Keratinocyte (primary cell): ENCODE data around the gene GSAP. TPM values are rescaled to one million over a fixed set of nuclear protein-coding genes. Genes with fewer than 3 reads are reported as not detected.
"Not testable (repeated sequence)": the region's sequence is repeated elsewhere in the genome, so short reads cannot be mapped to it uniquely, and the experiment has no call there.

Experiments
- DNase-seq: peaks from one replicate; pipeline ENCODE4 v3.0.0-alpha.2; 2011; ENCODE audit warnings: low read depth, missing footprints, low spot score
- FAIRE-seq: peaks from 2 replicates; lab custom pipeline; 2011; peaks lifted over from hg19 to GRCh38; lab: Jason Lieb, UNC
- H2AFZ ChIP-seq: 2 replicates; pipeline ENCODE4 v1.6.0; 2012; ENCODE audit warnings: low read length, control low read depth, inconsistent platforms; ENCODE audit not compliant: control insufficient read depth
- H3K27ac ChIP-seq: 2 replicates; pipeline ENCODE4 v1.5.1; 2011; ENCODE audit warnings: low read length; ENCODE audit not compliant: control insufficient read depth, insufficient read depth
- H3K27me3 ChIP-seq: 3 replicates; pipeline ENCODE4 v1.6.0; 2011; ENCODE audit warnings: low read length; ENCODE audit not compliant: control insufficient read depth, insufficient read depth; ENCODE audit errors: extremely low read depth
- H3K36me3 ChIP-seq, 2 experiments: 2 replicates in 1 of 2; 3 replicates in 1 of 2; pipeline ENCODE4 v1.5.1; 2011; ENCODE audit warnings: low read length in 2 of 2, mild to moderate bottlenecking in 1 of 2; ENCODE audit not compliant: control insufficient read depth in 2 of 2, insufficient read depth in 2 of 2; ENCODE audit errors: extremely low read depth in 1 of 2
- H3K4me1 ChIP-seq: 3 replicates; pipeline ENCODE4 v1.5.1; 2011; ENCODE audit warnings: low read length; ENCODE audit not compliant: control insufficient read depth, insufficient read depth; ENCODE audit errors: extremely low read depth
- H3K4me2 ChIP-seq: 3 replicates; pipeline ENCODE4 v1.6.0; 2011; ENCODE audit warnings: low read depth, low read length; ENCODE audit not compliant: control insufficient read depth, insufficient read depth; ENCODE audit errors: extremely low read depth
- H3K4me3 ChIP-seq, 3 experiments: fragments of 200-600 bp in 1 of 3; sonication (generic) in 1 of 3; 2 replicates in 2 of 3; 3 replicates in 1 of 3; pipeline ENCODE4 v1.5.1; 2011 to 2016; ENCODE audit warnings: low read length in 3 of 3, mild to moderate bottlenecking in 3 of 3, control low read depth in 2 of 3, inconsistent platforms in 1 of 3, low read depth in 1 of 3, mixed read lengths in 1 of 3, mixed run types in 1 of 3, moderate library complexity in 1 of 3; ENCODE audit not compliant: control insufficient read depth in 2 of 3, insufficient read depth in 2 of 3; ENCODE audit errors: extremely low read depth in 1 of 3
- H3K79me2 ChIP-seq: 2 replicates; pipeline ENCODE4 v1.6.0; 2012; ENCODE audit warnings: low read length; ENCODE audit not compliant: control insufficient read depth, insufficient read depth
- H3K9ac ChIP-seq: 3 replicates; pipeline ENCODE4 v1.6.0; 2011; ENCODE audit warnings: low read length; ENCODE audit not compliant: control insufficient read depth, insufficient read depth; ENCODE audit errors: extremely low read depth
- H3K9me1 ChIP-seq: 3 replicates; pipeline ENCODE4 v1.6.0; 2011; ENCODE audit warnings: low read length; ENCODE audit not compliant: control insufficient read depth, insufficient read depth; ENCODE audit errors: extremely low read depth
- H3K9me3 ChIP-seq: 2 replicates; pipeline ENCODE4 v1.5.1; 2012; ENCODE audit warnings: low read depth, low read length; ENCODE audit not compliant: control insufficient read depth
- H4K20me1 ChIP-seq: 3 replicates; pipeline ENCODE4 v1.6.0; 2011; ENCODE audit warnings: low read length; ENCODE audit not compliant: control insufficient read depth, insufficient read depth; ENCODE audit errors: extremely low read depth
- EZH2 ChIP-seq: IDR thresholded peaks from one replicate; pipeline ENCODE4 v1.6.1; 2012; ENCODE audit warnings: inconsistent platforms, mild to moderate bottlenecking, low read length, moderate library complexity
- dilution Hi-C: fragments of 300-500 bp; cut with MboI; formaldehyde crosslinking; loops from one replicate; pipeline ENCODE4 v1.7.0; 2020; ENCODE audit warnings: low sequenced_read_pairs; ENCODE audit not compliant: extremely low pct_ligation_motif_present
- polyA plus RNA-seq, 5 experiments: library from polyadenylated mRNA; depleted of rRNA in 3 of 5; stranded (reverse) in 3 of 5; stranded (forward) in 1 of 5; unstranded in 1 of 5; fragments of >200 nt; gene quantifications; 1 replicate in 1 of 5; 2 replicates in 3 of 5; 3 replicates in 1 of 5; pipeline versions ENCODE4 v1.2.1 to v1.2.3, GENCODE V29; 2011 to 2012; ENCODE audit warnings: missing spikeins in 2 of 5, low read depth in 1 of 5, low replicate concordance in 1 of 5
- TF ChIP-seq, protein P1 (sequence below), 3 experiments: IDR thresholded peaks in 1 of 3; conservative IDR thresholded peaks in 1 of 3; optimal IDR thresholded peaks in 1 of 3; 2 replicates in 2 of 3; 3 replicates in 1 of 3; pipeline versions ENCODE3 to v1.5.1; 2011; ENCODE audit warnings: low read length in 3 of 3, mild to moderate bottlenecking in 3 of 3, moderate library complexity in 2 of 3, control low read depth in 1 of 3, inconsistent platforms in 1 of 3; ENCODE audit not compliant: insufficient read depth in 2 of 3; ENCODE audit errors: extremely low read depth in 1 of 3

The GSAP gene
- polyA plus RNA-seq, 1 donor (not counting 4 experiments of a cell fraction or from before 2014, with no cell fraction given), result 5.4 TPM

DNA sequence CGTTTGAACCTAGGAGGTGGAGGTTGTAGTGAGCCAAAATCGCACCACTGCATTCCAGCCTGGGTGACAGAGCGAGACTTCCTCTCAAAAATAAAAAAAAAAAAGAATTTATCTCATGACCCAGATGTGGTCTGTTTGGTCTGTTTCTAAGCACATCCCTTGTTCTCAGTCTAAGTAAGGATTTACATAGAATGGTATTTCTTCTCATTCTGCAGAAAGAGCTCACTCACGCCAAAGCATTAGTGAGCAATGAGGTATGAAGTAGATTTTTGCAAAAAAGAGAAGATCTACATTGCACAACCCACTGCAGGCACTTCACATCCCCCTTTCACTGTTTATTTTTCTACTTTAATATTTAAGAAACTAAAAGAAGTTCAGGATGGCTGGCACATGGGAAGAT lies 140.0 kb downstream of the GSAP start:
- no peaks in the 10 kb centered on the region for H3K9me1 ChIP-seq
- no peak overlapping the region for H3K27ac ChIP-seq
- no peaks in the 10 kb centered on the region for H3K9me3 ChIP-seq
- H3K4me3 ChIP-seq, result no peak overlapping the region
- H3K36me3 ChIP-seq, result no peaks in the 10 kb centered on the region
- H3K4me1 ChIP-seq, result no peaks in the 10 kb centered on the region
- FAIRE-seq, result no peak
- dilution Hi-C loops, result no loop called here
- no peak overlapping the region for H3K4me2 ChIP-seq
- no peaks in the 10 kb centered on the region for H4K20me1 ChIP-seq
- DNase-seq, result no peak
- no peak overlapping the region for H3K9ac ChIP-seq
- H3K27me3 ChIP-seq, result no peaks in the 10 kb centered on the region
- no peak overlapping the region for H2AFZ ChIP-seq
- no peak for TF ChIP-seq EZH2
- TF ChIP-seq, protein P1, sequence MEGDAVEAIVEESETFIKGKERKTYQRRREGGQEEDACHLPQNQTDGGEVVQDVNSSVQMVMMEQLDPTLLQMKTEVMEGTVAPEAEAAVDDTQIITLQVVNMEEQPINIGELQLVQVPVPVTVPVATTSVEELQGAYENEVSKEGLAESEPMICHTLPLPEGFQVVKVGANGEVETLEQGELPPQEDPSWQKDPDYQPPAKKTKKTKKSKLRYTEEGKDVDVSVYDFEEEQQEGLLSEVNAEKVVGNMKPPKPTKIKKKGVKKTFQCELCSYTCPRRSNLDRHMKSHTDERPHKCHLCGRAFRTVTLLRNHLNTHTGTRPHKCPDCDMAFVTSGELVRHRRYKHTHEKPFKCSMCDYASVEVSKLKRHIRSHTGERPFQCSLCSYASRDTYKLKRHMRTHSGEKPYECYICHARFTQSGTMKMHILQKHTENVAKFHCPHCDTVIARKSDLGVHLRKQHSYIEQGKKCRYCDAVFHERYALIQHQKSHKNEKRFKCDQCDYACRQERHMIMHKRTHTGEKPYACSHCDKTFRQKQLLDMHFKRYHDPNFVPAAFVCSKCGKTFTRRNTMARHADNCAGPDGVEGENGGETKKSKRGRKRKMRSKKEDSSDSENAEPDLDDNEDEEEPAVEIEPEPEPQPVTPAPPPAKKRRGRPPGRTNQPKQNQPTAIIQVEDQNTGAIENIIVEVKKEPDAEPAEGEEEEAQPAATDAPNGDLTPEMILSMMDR (optimal IDR thresholded peaks at IDR 0.05 in 1 of 3, IDR thresholded peaks at IDR 0.05 in 1 of 3, conservative IDR thresholded peaks at IDR 0.05 in 1 of 3; ENCODE audit: extremely low read depth in 1 of 3, insufficient read depth in 2 of 3, low read length in 3 of 3), result no peak
- H3K79me2 ChIP-seq, result no peaks in the 10 kb centered on the region

DNA sequence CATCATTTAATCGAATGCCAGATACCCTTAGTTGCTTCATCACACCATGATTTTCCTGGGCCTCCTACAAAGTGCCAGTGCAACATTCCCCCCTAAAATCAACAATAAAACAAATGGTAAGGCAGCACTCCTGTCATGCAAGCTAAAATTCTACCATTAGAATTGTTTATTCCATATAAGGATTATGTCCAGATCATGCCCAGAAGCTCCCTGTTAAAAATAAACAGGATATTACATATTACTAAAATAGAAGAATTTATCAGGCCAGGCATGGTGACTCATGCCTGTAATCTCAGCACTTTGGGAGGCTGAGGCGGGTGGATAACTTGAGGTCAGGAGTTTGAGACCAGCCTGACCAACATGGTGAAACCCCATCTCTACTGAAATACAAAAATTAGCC lies 140.5 kb downstream of the GSAP start:
- H3K4me3 ChIP-seq, FAIRE-seq, DNase-seq, H2AFZ ChIP-seq, H3K9me1 ChIP-seq, H3K4me1 ChIP-seq, H3K4me2 ChIP-seq, H3K79me2 ChIP-seq, H3K27me3 ChIP-seq, H3K27ac ChIP-seq, H4K20me1 ChIP-seq, H3K9me3 ChIP-seq, dilution Hi-C loops, H3K36me3 ChIP-seq, H3K9ac ChIP-seq: not testable (repeated sequence)

GRCh38 chr7:77271766-77272165 lies 144.4 kb downstream of the GSAP start:
- Histone ChIP-seq H4K20me1 (no peaks in the 10 kb centered on the region), H3K9me1 (no peaks in the 10 kb centered on the region), H3K4me3 (no peak overlapping the region), H2AFZ (no peak overlapping the region), H3K36me3 (no peaks in the 10 kb centered on the region), H3K9me3 (no peaks in the 10 kb centered on the region), H3K9ac (no peak overlapping the region), H3K4me2 (no peak overlapping the region), H3K27me3 (no peaks in the 10 kb centered on the region), H3K4me1 (no peaks in the 10 kb centered on the region), H3K27ac (no peak overlapping the region), H3K79me2 (no peaks in the 10 kb centered on the region)
- FAIRE-seq, result no peak
- no peak for TF ChIP-seq EZH2
- TF ChIP-seq, protein P1 (optimal IDR thresholded peaks at IDR 0.05 in 1 of 3, IDR thresholded peaks at IDR 0.05 in 1 of 3, conservative IDR thresholded peaks at IDR 0.05 in 1 of 3; ENCODE audit: extremely low read depth in 1 of 3, insufficient read depth in 2 of 3, low read length in 3 of 3), result no peak
- DNase-seq, result no peak
- dilution Hi-C loops, result no loop called here
